K562 (cell line): ENCODE results near the gene TARS1. TPM values are rescaled to one million over a fixed set of nuclear protein-coding genes. Genes with fewer than 3 reads are reported as not detected.
A peak's percentile ranks its signal among the peaks of the same experiment; 100 is the strongest.

ENCODE experiments used
- BRCA1 ChIP-seq, 2 experiments: fragments of 450-650 bp in 1 of 2; sonication (generic) in 1 of 2; formaldehyde crosslinking in 1 of 2; IDR thresholded peaks; 2 replicates each; pipeline versions ENCODE4 v1.5.0 to v1.6.1; 2017 to 2020; ENCODE audit warnings: mild to moderate bottlenecking in 1 of 2, missing genetic modification reagents in 1 of 2
- DPF2 ChIP-seq: fragments of 450-650 bp; IDR thresholded peaks from 2 replicates; pipeline ENCODE4 v1.6.1; 2016
- MIER1 ChIP-seq: fragments of 450-650 bp; IDR thresholded peaks from 2 replicates; pipeline ENCODE4 v1.6.1; 2016; ENCODE audit warnings: antibody characterized with exemption, mild to moderate bottlenecking, low read depth
- NFE2 ChIP-seq: IDR thresholded peaks from 2 replicates; pipeline ENCODE4 v1.6.1; 2014; ENCODE audit warnings: antibody characterized with exemption, low read depth
- NFE2L1 ChIP-seq: fragments of 450-650 bp; IDR thresholded peaks from 2 replicates; pipeline ENCODE4 v1.6.1; 2016; ENCODE audit warnings: missing genetic modification characterization, low read depth, mild to moderate bottlenecking, missing compliant biosample characterization, moderate library complexity, borderline replicate concordance
- RBM15 ChIP-seq: fragments of 200-400 bp; formaldehyde crosslinking; IDR thresholded peaks from 2 replicates; pipeline ENCODE4 v1.6.1; 2018; ENCODE audit warnings: mild to moderate bottlenecking, low read length, moderate library complexity; ENCODE audit not compliant: insufficient read depth
- SMAD4 ChIP-seq: fragments of 250-450 bp; sonication (Bioruptor Pico); conservative IDR thresholded peaks from 2 replicates; pipeline ENCODE4 v1.8.0; 2021; ENCODE audit warnings: inconsistent platforms, mild to moderate bottlenecking, moderate library complexity
- TCF3 ChIP-seq: sonication (generic); formaldehyde crosslinking; IDR thresholded peaks from 2 replicates; pipeline ENCODE4 v1.4.0; 2020; ENCODE audit warnings: mild to moderate bottlenecking, missing genetic modification reagents
- TCF7 ChIP-seq: sonication (generic); IDR thresholded peaks from 2 replicates; pipeline ENCODE4 v1.6.1; 2016; ENCODE audit warnings: antibody characterized with exemption, borderline replicate concordance
- YY1 ChIP-seq, 3 experiments: IDR thresholded peaks; 2 replicates each; pipeline ENCODE4 v1.6.1; 2011; ENCODE audit warnings: low read length in 2 of 3, mild to moderate bottlenecking in 2 of 3, moderate library complexity in 2 of 3, borderline replicate concordance in 1 of 3, control low read depth in 1 of 3, low read depth in 1 of 3; ENCODE audit not compliant: insufficient read depth in 3 of 3, insufficient replicate concordance in 2 of 3, control insufficient read depth in 1 of 3, insufficient read length in 1 of 3; ENCODE audit errors: extremely low read depth in 1 of 3
- ZNF146 ChIP-seq: IDR thresholded peaks from one replicate; pipeline ENCODE4 v1.6.1; 2018; ENCODE audit warnings: missing compliant biosample characterization; ENCODE audit not compliant: unreplicated experiment
- polyA plus RNA-seq, 8 experiments: library from polyadenylated mRNA; depleted of rRNA in 4 of 8; stranded (reverse) in 5 of 8; unstranded in 3 of 8; fragments of >200 nt; fragmentation: Nextera tagmentation in 2 of 8; fragmentation: Illumina TruSeq in 1 of 8; extraction: Ambion mirVana in 2 of 8; extraction: Trizol in 1 of 8; gene quantifications; 2 replicates each; pipeline versions ENCODE4 v1.2.1 to v1.2.3, GENCODE V29; 2011 to 2014; ENCODE audit warnings: inconsistent platforms in 1 of 8, missing spikeins in 1 of 8
- total RNA-seq, 7 experiments: library from RNA; depleted of rRNA in 6 of 7; stranded (reverse); fragments of >200 nt in 6 of 7; fragmentation: Illumina TruSeq in 2 of 7; extraction: Trizol in 2 of 7; gene quantifications; 2 replicates each; pipeline versions ENCODE4 v1.2.1 to v1.2.3, GENCODE V29; 2011 to 2021; ENCODE audit warnings: low replicate concordance in 1 of 7
- TF ChIP-seq, protein P1 (sequence below), 2 experiments: IDR thresholded peaks; 2 replicates each; pipeline ENCODE4 v1.6.1; 2012; ENCODE audit warnings: improper control_type of control experiment in 2 of 2, low read depth in 2 of 2, low read length in 2 of 2, borderline replicate concordance in 1 of 2
- TF ChIP-seq, protein P2 (sequence below): fragments of 450-650 bp; IDR thresholded peaks from 2 replicates; pipeline ENCODE4 v1.6.1; 2016; ENCODE audit warnings: low read depth
- TF ChIP-seq, protein P3 (sequence below): sonication (generic); formaldehyde crosslinking; IDR thresholded peaks from 2 replicates; pipeline ENCODE4 v1.8.0; 2022; ENCODE audit warnings: mild to moderate bottlenecking, missing genetic modification reagents

TARS1 gene
- total and polyA plus RNA-seq, 9 of the 15 experiments (the other 6 are each of a cell fraction or from before 2014, with no cell fraction given) = 263 to 518 (median 439) TPM

DNA sequence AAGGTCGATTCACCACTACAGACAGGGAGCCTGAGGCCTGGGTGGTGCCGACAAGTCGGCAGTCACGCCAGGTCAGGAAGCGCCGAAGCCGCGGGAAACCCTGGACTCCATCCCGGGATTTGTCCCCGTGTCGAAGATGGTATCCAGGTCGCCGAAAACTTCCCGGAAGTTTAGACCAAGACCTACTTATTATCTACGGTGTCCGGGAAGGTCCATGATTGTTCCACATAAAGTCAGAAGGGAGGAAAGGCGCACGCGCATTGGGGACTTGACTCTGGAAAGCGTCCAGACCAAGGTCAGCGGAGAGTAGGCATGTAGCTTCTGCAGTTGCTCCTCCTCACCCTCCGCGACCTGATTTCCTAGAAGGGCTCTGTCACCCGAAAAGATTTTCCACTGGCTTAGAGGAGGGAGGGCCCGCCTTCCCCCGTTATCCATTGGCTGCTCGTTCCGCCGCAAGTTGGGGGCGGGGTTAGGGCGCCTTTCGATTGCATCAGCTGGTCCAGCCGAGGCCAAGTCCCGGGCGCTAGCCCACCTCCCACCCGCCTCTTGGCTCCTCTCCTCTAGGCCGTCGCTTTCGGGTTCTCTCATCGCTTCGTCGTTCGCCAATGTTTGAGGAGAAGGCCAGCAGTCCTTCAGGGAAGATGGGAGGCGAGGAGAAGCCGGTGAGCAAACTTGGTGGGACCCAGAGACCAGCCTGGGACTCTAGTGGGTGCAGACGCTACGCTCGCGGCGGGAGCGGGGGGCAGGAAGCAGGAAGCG lies at the start of gene TARS1 (continued):
- no peak for TF ChIP-seq RBM15
- no peak for TF ChIP-seq NFE2L1 (tag)
- peak; percentile 44; the same call in 1 of the 2 replicates for TF ChIP-seq MIER1
- TF ChIP-seq, protein P1, sequence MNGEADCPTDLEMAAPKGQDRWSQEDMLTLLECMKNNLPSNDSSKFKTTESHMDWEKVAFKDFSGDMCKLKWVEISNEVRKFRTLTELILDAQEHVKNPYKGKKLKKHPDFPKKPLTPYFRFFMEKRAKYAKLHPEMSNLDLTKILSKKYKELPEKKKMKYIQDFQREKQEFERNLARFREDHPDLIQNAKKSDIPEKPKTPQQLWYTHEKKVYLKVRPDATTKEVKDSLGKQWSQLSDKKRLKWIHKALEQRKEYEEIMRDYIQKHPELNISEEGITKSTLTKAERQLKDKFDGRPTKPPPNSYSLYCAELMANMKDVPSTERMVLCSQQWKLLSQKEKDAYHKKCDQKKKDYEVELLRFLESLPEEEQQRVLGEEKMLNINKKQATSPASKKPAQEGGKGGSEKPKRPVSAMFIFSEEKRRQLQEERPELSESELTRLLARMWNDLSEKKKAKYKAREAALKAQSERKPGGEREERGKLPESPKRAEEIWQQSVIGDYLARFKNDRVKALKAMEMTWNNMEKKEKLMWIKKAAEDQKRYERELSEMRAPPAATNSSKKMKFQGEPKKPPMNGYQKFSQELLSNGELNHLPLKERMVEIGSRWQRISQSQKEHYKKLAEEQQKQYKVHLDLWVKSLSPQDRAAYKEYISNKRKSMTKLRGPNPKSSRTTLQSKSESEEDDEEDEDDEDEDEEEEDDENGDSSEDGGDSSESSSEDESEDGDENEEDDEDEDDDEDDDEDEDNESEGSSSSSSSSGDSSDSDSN (IDR thresholded peaks at IDR 0.05; ENCODE audit: borderline replicate concordance in 1 of 2, low read depth in 2 of 2, low read length in 2 of 2) = peak in 1 of 2 experiments; percentile 44; a peak in 1 of 4 replicates
- TF ChIP-seq TCF7 = no peak
- no peak; the same call in 1 of the 2 replicates for TF ChIP-seq NFE2
- TF ChIP-seq, protein P2, sequence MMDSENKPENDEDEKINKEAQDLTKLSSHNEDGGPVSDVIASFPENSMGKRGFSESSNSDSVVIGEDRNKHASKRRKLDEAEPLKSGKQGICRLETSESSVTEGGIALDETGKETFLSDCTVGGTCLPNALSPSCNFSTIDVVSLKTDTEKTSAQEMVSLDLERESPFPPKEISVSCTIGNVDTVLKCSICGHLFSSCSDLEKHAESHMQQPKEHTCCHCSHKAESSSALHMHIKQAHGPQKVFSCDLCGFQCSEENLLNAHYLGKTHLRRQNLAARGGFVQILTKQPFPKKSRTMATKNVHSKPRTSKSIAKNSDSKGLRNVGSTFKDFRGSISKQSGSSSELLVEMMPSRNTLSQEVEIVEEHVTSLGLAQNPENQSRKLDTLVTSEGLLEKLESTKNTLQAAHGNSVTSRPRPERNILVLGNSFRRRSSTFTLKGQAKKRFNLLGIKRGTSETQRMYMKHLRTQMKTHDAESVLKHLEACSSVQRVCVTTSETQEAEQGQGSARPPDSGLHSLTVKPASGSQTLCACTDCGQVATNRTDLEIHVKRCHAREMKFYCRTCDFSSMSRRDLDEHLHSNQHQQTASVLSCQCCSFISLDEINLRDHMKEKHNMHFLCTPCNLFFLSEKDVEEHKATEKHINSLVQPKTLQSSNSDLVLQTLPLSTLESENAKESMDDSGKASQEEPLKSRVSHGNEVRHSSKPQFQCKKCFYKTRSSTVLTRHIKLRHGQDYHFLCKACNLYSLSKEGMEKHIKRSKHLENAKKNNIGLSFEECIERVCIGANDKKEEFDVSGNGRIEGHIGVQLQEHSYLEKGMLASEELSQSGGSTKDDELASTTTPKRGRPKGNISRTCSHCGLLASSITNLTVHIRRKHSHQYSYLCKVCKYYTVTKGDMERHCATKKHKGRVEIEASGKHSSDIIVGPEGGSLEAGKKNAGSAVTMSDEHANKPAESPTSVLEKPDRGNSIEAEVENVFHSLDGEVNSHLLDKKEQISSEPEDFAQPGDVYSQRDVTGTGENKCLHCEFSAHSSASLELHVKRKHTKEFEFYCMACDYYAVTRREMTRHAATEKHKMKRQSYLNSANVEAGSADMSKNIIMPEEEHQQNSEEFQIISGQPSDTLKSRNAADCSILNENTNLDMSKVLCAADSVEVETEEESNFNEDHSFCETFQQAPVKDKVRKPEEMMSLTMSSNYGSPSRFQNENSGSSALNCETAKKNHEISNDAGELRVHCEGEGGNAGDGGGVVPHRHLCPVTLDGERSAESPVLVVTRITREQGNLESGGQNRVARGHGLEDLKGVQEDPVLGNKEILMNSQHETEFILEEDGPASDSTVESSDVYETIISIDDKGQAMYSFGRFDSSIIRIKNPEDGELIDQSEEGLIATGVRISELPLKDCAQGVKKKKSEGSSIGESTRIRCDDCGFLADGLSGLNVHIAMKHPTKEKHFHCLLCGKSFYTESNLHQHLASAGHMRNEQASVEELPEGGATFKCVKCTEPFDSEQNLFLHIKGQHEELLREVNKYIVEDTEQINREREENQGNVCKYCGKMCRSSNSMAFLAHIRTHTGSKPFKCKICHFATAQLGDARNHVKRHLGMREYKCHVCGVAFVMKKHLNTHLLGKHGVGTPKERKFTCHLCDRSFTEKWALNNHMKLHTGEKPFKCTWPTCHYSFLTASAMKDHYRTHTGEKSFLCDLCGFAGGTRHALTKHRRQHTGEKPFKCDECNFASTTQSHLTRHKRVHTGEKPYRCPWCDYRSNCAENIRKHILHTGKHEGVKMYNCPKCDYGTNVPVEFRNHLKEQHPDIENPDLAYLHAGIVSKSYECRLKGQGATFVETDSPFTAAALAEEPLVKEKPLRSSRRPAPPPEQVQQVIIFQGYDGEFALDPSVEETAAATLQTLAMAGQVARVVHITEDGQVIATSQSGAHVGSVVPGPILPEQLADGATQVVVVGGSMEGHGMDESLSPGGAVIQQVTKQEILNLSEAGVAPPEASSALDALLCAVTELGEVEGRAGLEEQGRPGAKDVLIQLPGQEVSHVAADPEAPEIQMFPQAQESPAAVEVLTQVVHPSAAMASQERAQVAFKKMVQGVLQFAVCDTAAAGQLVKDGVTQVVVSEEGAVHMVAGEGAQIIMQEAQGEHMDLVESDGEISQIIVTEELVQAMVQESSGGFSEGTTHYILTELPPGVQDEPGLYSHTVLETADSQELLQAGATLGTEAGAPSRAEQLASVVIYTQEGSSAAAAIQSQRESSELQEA = peak; percentile 98
- no peak for TF ChIP-seq ZNF146 (CRISPR knock-in tag)
- TF ChIP-seq BRCA1 (IDR thresholded peaks at IDR 0.05) = no peak
- TF ChIP-seq BRCA1 (CRISPR knock-in tag; IDR thresholded peaks at IDR 0.05) = no peak
- peak in 2 of 3 experiments; percentile 49 to 75 for TF ChIP-seq YY1 (IDR thresholded peaks at IDR 0.05; ENCODE audit: borderline replicate concordance in 1 of 3, control insufficient read depth in 1 of 3, extremely low read depth in 1 of 3, insufficient read depth in 3 of 3, insufficient read length in 1 of 3, insufficient replicate concordance in 2 of 3, low read depth in 1 of 3, low read length in 2 of 3)
- TF ChIP-seq, protein P3, sequence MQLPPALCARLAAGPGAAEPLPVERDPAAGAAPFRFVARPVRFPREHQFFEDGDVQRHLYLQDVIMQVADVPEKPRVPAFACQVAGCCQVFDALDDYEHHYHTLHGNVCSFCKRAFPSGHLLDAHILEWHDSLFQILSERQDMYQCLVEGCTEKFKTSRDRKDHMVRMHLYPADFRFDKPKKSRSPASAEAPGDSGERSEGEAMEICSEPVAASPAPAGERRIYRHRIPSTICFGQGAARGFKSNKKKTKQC (CRISPR knock-in tag) = peak; percentile 51; the same call in 1 of the 2 replicates
- TF ChIP-seq SMAD4 (CRISPR knock-in tag) = peak; percentile 66; the same call in 1 of the 2 replicates
- peak; percentile 57 for TF ChIP-seq DPF2
- 0 out of 2 replicates have a peak, but pooled peaks have one; percentile 26 for TF ChIP-seq TCF3
